SU-DHL-6 (cell line): Measurements from ENCODE around the gene FXYD3.

ENCODE experiments used
- H2AFZ ChIP-seq: fragments of 200-600 bp; sonication (generic); 2 replicates; pipeline ENCODE4 v1.6.1; 2014; ENCODE audit warnings: low read depth, mild to moderate bottlenecking, moderate library complexity, mixed read lengths, antibody characterized with exemption, low read length; ENCODE audit not compliant: severe bottlenecking
- H3F3A ChIP-seq: fragments of 200-600 bp; shearing (Covaris generic); 2 replicates; pipeline ENCODE4 v1.6.0; 2016; ENCODE audit warnings: antibody characterized with exemption, mild to moderate bottlenecking; ENCODE audit not compliant: insufficient read depth
- H3K27ac ChIP-seq: fragments of 200-600 bp; sonication (generic); 2 replicates; pipeline ENCODE4 v1.5.1; 2016; ENCODE audit warnings: low read depth, mild to moderate bottlenecking, low read length, moderate library complexity, mixed read lengths
- H3K27me3 ChIP-seq: fragments of 200-600 bp; sonication (generic), shearing (Covaris generic); 2 replicates; pipeline ENCODE4 v1.6.0; 2014; ENCODE audit warnings: mild to moderate bottlenecking, low read length
- H3K36me3 ChIP-seq: fragments of 200-600 bp; sonication (generic); 2 replicates; pipeline ENCODE4 v1.6.1; 2014; ENCODE audit warnings: mild to moderate bottlenecking, low read length, mixed read lengths
- H3K4me2 ChIP-seq: fragments of 300-600, 200-600 bp; shearing (Covaris generic), sonication (generic); 2 replicates; pipeline ENCODE4 v1.6.0; 2014; ENCODE audit warnings: low read length, low read depth, mild to moderate bottlenecking; ENCODE audit not compliant: poor library complexity, severe bottlenecking
- H3K4me3 ChIP-seq: fragments of 200-600 bp; sonication (generic); 2 replicates; pipeline ENCODE4 v1.5.1; 2014; ENCODE audit warnings: antibody characterized with exemption, low read length, mild to moderate bottlenecking, mixed read lengths; ENCODE audit not compliant: insufficient read depth, poor library complexity, severe bottlenecking
- H3K79me2 ChIP-seq: fragments of 200-600 bp; sonication (generic); 2 replicates; pipeline ENCODE4 v1.6.1; 2014; ENCODE audit warnings: mild to moderate bottlenecking, low read length, moderate library complexity; ENCODE audit not compliant: insufficient read depth
- H3K9ac ChIP-seq: fragments of 200-600 bp; sonication (generic); 2 replicates; pipeline ENCODE4 v1.7.0; 2014; ENCODE audit warnings: mild to moderate bottlenecking, low read length
- H3K9me2 ChIP-seq: fragments of 200-600 bp; sonication (generic); replicated peaks from 2 replicates; pipeline ENCODE4 v1.6.1; 2014; ENCODE audit warnings: low read length; ENCODE audit not compliant: insufficient read depth
- H3K9me3 ChIP-seq: fragments of 200-600 bp; sonication (generic); 2 replicates; pipeline ENCODE4 v1.6.1; 2014; ENCODE audit warnings: low read length, mixed read lengths; ENCODE audit not compliant: insufficient read depth
- H4K20me1 ChIP-seq: fragments of 200-600 bp; sonication (generic); 2 replicates; pipeline ENCODE4 v1.6.1; 2014; ENCODE audit warnings: low read depth, mild to moderate bottlenecking, antibody characterized with exemption, low read length, moderate library complexity, mixed read lengths
- EZH2phosphoT487 ChIP-seq: fragments of 200-600 bp; sonication (generic), shearing (Covaris generic); conservative IDR thresholded peaks from 2 replicates; pipeline ENCODE4 v1.6.1; 2018; ENCODE audit warnings: mild to moderate bottlenecking, antibody characterized with exemption, low read length, moderate library complexity, mixed read lengths
- TF ChIP-seq, protein P1 (sequence below): fragments of 200-600 bp; sonication (generic); IDR thresholded peaks from one replicate; pipeline ENCODE4 v1.5.1; 2017; ENCODE audit warnings: antibody characterized with exemption, mild to moderate bottlenecking, low read length, moderate library complexity; ENCODE audit not compliant: insufficient read depth, poor library complexity, severe bottlenecking

The FXYD3 gene

GRCh38 chr19:35068941-35069634 lies 46.5 kb upstream of the FXYD3 start:
- Histone ChIP-seq H4K20me1 (no peaks in the 10 kb centered on the region), H2AFZ (peak overlapping the region; percentile 7), H3K9me3 (no peaks in the 10 kb centered on the region; the same call in 1 of the 2 replicates), H3F3A (0 out of 2 replicates have a peak, but pooled peaks cover 3% of the 10 kb centered on the region), H3K36me3 (no peaks in the 10 kb centered on the region), H3K4me2 (peak overlapping the region; percentile 1), H3K27ac (peak overlapping the region; percentile 8; the same call in 1 of the 2 replicates), H3K4me3 (no peak overlapping the region), H3K9ac (no peak overlapping the region), H3K79me2 (no peaks in the 10 kb centered on the region), H3K27me3 (no peaks in the 10 kb centered on the region), H3K9me2 (no peaks in the 10 kb centered on the region)
- TF ChIP-seq, protein P1, sequence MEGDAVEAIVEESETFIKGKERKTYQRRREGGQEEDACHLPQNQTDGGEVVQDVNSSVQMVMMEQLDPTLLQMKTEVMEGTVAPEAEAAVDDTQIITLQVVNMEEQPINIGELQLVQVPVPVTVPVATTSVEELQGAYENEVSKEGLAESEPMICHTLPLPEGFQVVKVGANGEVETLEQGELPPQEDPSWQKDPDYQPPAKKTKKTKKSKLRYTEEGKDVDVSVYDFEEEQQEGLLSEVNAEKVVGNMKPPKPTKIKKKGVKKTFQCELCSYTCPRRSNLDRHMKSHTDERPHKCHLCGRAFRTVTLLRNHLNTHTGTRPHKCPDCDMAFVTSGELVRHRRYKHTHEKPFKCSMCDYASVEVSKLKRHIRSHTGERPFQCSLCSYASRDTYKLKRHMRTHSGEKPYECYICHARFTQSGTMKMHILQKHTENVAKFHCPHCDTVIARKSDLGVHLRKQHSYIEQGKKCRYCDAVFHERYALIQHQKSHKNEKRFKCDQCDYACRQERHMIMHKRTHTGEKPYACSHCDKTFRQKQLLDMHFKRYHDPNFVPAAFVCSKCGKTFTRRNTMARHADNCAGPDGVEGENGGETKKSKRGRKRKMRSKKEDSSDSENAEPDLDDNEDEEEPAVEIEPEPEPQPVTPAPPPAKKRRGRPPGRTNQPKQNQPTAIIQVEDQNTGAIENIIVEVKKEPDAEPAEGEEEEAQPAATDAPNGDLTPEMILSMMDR, result no peak
- no peak for TF ChIP-seq EZH2phosphoT487

DNA sequence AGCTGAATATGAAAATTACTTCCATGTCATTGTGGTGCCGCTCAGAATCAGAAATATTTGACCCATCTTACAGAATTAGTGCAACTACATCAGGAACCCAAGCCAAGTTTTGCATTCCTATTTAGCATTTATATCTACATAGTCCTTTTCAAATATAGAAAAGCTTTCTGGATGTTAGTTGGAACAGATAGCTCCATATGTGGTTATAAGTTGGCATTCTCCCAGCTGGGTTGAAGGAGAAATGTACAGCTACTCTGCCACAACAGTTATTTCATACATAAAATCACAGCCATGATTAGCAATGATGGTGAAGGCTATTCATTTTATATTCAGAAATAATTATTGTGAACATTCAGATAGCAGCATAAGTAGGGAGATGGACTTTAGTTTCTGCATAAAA lies 45.9 kb upstream of the FXYD3 start:
- H3K4me2 ChIP-seq, result peak overlapping the region; percentile 1

DNA sequence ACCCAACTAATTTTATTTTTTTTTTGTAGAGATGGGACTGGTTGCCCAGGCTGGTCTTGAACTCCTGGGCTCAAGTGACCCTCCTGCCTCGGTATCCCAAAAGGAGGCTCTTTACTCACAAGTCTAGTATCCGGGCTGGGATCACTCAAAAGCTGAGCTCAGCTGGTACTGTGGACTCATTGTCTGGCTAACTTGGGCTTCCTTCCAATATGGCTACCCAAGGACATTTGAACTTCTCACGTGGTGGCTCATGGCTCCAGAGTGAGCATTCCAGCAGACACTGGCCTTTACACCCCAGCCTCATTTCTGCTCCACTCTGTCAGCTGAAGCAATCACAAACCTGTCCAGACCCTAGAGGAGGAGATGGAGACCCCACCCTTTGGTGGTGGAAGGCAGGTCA lies 45.2 kb upstream of the FXYD3 start:
- no peak overlapping the region for H2AFZ ChIP-seq
- no peaks in the 10 kb centered on the region for H4K20me1 ChIP-seq
- H3K9ac ChIP-seq, result no peak overlapping the region
- no peak for TF ChIP-seq EZH2phosphoT487
- TF ChIP-seq, protein P1, result no peak
- no peaks in the 10 kb centered on the region for H3K27me3 ChIP-seq
- H3K27ac ChIP-seq, result no peak overlapping the region
- H3F3A ChIP-seq, result 0 out of 2 replicates have a peak, but pooled peaks cover 3% of the 10 kb centered on the region
- H3K4me3 ChIP-seq, result no peak overlapping the region
- H3K4me2 ChIP-seq, result no peak overlapping the region
- no peaks in the 10 kb centered on the region for H3K9me2 ChIP-seq
- H3K36me3 ChIP-seq, result no peaks in the 10 kb centered on the region
- no peaks in the 10 kb centered on the region for H3K79me2 ChIP-seq
- no peaks in the 10 kb centered on the region; the same call in 1 of the 2 replicates for H3K9me3 ChIP-seq

More for the DNA sequence above, 45.9 kb upstream of the FXYD3 start:
- H3K4me3 ChIP-seq, result no peak overlapping the region
- TF ChIP-seq, protein P1, result no peak
- no peak for TF ChIP-seq EZH2phosphoT487
- no peaks in the 10 kb centered on the region for H3K36me3 ChIP-seq
- peak overlapping the region; percentile 8; the same call in 1 of the 2 replicates for H3K27ac ChIP-seq
- H3F3A ChIP-seq, result 0 out of 2 replicates have a peak, but pooled peaks cover 3% of the 10 kb centered on the region
- no peaks in the 10 kb centered on the region; the same call in 1 of the 2 replicates for H3K9me3 ChIP-seq
- H3K27me3 ChIP-seq, result no peaks in the 10 kb centered on the region
- no peaks in the 10 kb centered on the region for H3K79me2 ChIP-seq
- H3K9me2 ChIP-seq, result no peaks in the 10 kb centered on the region
- H3K9ac ChIP-seq, result no peak overlapping the region
- H4K20me1 ChIP-seq, result no peaks in the 10 kb centered on the region
- H2AFZ ChIP-seq, result peak overlapping the region; percentile 7
